GM10847 (cell line): ENCODE measurements around the gene BCAS3.

Source experiments
- POLR2A ChIP-seq: IDR thresholded peaks from 2 replicates; pipeline ENCODE4 v1.6.1; 2011; ENCODE audit not compliant: insufficient read length; ENCODE audit errors: extremely low read depth

BCAS3 gene

DNA sequence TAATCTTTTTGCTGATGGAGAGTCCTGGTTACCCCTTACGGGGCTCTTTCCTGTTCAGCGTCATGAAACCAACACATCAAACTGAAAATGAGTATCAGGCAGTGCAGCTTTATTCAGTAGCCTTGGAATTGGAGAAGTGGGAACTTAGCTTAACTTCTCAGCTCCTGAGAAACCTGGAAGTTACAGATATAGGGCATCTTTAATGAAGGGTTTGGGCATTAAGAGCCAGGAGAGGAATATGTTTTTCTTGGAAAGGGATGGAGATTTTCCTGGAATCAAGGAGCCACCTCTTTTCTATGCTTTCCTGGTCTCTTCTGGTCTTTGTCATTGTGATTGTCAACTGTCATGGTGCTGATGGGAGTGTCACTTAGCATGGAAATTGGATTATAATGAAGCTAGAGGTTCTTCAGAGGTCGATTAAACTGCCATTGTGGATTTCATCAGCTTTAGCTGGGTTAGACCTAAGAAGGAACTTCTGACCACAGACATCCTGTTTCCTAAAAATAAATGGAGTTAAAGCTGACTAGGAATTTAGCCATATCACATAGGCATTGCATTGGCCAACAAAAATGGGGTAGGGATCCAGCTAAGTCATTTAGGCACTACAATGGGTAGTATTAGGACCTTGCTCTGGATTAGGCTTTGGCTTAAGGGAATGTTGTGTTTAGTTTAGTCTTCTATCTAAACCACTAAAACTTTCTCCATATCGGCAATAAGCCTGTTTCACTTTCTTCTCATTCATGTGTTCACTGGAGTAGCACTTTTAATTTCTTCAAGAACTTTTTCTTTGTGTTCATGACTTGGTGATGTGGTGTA, 186.4 kb downstream of the BCAS3 start:
- no peak for TF ChIP-seq POLR2A

DNA sequence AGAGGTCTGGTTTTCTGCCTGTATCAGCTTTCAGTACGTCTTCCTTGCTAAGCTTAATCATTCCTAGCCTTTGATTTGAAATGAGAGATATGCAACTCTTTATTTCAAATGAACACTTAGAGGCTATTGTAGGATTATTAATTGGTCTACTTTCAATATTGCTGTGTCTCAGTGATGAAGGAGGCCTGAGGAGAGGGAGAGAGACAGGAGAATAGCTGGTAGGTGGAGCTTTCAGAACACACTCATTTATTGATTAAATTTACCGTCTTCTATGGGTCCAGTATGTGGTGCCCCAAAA, 187.0 kb downstream of the BCAS3 start:
- TF ChIP-seq POLR2A, result no peak

DNA sequence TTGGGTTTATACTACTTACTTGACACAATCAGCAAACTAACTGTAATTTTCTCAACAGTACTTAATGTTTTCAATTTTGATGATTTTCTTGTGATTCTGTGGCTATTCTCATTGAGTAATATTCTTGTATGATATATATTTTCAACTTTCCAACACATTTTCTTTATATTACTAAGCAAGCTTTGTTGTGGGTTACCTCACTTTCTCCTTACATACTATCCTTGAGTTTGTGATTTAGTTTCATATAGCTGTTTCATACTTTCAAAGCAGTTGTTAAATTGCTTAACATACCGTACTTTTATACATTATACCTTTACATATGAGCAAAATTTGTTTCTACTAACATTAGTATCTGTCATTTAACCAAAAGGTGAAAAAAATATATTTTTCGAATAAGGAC, 197.1 kb downstream of the BCAS3 start:
- TF ChIP-seq POLR2A, result no peak

GRCh38 chr17:60887614-60888028, 210.0 kb downstream of the BCAS3 start:
- no peak for TF ChIP-seq POLR2A

DNA sequence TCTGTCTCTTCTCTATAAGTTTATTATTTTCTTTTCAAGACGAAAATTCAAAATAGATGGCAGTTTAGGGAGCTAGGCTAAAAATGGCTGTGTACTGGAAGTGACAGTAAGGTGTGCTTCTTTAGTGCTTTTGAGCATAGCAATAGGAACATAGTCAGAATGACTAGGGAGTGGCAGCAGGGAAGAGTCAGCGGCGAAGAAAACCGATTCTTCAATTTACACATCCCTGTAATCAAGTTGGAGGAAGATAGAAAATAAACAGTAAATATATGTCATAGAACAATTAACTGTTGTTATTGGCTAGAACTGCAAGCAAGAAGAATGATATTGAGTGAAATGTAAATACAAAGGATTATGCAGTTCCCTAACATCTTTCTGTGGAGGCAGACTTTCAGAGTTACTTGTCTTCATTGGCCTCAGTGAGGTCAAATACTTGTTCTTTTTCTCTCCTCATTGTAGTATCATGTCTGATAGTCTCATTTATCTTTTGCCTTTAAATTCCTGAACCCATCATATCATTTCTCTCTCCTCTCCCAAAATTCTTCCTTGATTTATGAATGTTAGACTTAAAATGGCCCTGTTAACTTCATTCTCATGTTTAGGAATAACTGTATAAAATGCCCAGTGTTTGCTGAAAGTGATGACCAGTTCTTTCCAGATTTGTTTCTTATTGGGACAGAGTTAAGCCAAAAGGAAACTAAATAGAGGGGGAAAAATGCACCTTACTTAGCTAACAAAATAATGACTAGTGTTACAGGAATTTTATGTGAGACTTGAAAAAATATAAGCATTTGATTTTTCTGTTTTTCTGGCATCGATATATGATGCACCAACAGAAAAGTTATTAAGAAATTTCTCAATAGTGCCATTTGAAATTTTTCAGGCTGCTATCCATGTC, 211.4 kb downstream of the BCAS3 start:
- TF ChIP-seq POLR2A, result no peak

DNA sequence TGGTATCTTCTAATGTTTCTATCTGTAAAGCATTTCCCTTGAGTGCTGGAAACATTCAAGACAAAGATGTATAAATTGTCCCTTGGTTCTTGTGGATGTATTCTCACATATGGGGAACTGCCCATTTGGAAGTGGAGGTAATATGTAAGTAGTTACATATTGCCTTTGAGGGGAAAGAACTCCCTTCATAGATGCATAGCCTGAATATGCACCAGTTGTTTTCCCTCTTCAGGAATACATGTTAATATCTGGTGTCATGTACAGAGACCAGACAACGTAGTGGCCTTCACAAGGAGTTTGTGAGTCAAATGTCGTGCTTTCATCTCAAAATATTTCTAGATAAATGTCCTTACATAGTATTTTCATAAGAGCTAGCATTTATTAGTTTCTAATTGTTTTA, 213.5 kb downstream of the BCAS3 start:
- TF ChIP-seq POLR2A, result no peak

GRCh38 chr17:60893475-60893874, 215.8 kb downstream of the BCAS3 start:
- TF ChIP-seq POLR2A, result no peak

DNA sequence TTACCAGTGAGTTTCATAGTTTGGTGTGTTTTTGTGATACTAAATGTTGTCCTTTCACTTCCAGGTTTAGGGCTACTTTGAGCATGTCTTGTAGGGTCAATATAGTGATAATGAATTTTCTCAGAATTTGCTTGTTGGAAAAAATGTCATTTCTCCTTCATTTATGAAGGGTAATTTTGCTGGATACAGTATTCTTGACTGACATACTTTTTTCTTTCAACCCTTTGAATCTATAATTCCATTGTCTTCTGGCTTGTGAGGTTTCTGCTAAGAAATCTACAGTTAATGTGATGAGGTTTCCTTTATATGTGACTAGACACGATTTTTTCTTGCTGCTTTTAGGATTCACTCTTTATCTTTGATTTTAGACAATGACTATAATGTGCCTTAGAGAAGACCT, 219.3 kb downstream of the BCAS3 start:
- no peak for TF ChIP-seq POLR2A

GRCh38 chr17:60899115-60899514, 221.5 kb downstream of the BCAS3 start:
- TF ChIP-seq POLR2A, result no peak

DNA sequence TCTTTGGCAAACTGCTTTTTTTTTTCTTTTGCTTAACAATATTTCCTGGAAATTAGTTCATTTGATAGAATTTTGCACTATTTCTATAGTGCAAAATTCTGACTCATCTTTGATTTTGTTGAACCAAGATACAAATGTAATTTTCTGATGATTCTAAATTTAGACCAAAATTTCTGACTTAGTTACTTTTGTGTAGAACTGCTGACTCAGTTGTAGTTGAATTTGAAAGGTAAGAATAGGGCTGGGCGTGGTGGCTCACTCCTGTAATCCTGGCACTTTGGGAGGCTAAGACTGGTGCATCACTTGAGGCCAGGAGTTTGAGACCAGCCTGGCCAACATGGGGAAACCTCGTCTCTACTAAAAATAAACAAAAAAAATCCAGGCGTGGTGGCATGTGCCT, 223.0 kb downstream of the BCAS3 start:
- TF ChIP-seq POLR2A, result no peak

GRCh38 chr17:60901242-60901641, 223.6 kb downstream of the BCAS3 start:
- no peak for TF ChIP-seq POLR2A

- no peak for TF ChIP-seq POLR2A
These were observed 224.2 kb downstream of the BCAS3 start for GRCh38 chr17:60901806-60902205.

GRCh38 chr17:60902399-60902798, 224.7 kb downstream of the BCAS3 start:
- TF ChIP-seq POLR2A, result no peak

DNA sequence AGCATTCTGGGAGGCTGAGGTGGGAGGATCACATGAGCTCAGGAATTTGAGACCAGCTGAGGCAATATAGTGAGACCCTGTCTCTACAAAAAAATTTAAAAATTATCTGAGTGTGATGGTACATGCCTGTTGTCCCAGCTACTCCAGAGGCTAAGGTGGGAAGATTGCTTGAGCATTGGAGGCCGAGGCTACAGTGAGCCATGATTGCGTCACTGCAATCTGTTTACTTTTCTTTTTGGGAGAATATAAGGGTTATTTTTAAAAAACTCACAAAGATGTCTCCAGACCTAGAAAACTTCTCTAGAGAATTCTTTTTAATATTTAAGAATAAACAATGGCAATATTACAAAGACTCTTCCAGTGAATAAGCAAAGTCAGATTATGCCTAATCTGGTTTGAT, 226.9 kb downstream of the BCAS3 start:
- no peak for TF ChIP-seq POLR2A

DNA sequence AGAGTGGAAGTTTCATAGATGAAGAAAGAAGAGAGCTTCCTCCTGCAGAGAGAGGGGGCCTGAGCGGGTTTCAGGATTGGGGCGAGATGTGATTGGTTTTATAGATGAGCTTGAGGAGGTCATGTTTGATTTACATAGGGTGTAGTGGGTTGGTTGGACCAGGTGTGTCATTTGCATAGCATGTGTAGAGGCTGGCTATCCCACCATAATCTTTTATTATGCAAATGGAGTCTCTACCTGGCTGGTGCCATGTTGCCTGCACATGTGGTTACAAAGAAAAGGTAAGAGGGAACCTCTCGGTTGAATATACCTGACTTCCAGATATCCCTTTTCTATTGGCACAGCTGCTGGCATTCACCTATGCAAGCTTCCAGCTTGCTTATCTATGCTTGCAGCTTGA, 228.1 kb downstream of the BCAS3 start:
- TF ChIP-seq POLR2A, result no peak

- no peak for TF ChIP-seq POLR2A
These were observed 230.7 kb downstream of the BCAS3 start for GRCh38 chr17:60908324-60908723.
